ENCODE results near the gene MGAT5. TPM values are rescaled to one million over a fixed set of nuclear protein-coding genes. Genes with fewer than 3 reads are reported as not detected.

The MGAT5 gene
- total RNA-seq, 4 donors from 2014 or later: 10.3 to 53.2 (median 27.0) TPM

GRCh38 chr2:134412639-134412999 is 158.7 kb downstream of the MGAT5 start:
- Histone ChIP-seq H3K4me3 (no peak overlapping the region), H3K4me1 (no peaks in the 10 kb centered on the region), H3K27ac (no peak overlapping the region), H3K36me3 (no peaks in the 10 kb centered on the region), H3K27me3 (no peaks in the 10 kb centered on the region), H3K9me3 (no peaks in the 10 kb centered on the region)
- DNase-seq: no peak
- intact Hi-C loops (cut with DNase I; ENCODE audit: low total_unique reads): loop anchor here (5.0 kb wide), 1 partner anchor 295 kb away; no protein-coding TSS in a partner anchor
- TF ChIP-seq POLR2A (IDR thresholded peaks at IDR 0.05): no peak
- TF ChIP-seq CTCF (IDR thresholded peaks at IDR 0.05): no peak

GRCh38 chr2:134413430-134413829 is 159.6 kb downstream of the MGAT5 start:
- TF ChIP-seq POLR2A (IDR thresholded peaks at IDR 0.05): no peak
- TF ChIP-seq CTCF (IDR thresholded peaks at IDR 0.05): no peak
- DNase-seq: no peak
- Histone ChIP-seq H3K4me3 (no peak overlapping the region), H3K36me3 (no peaks in the 10 kb centered on the region), H3K9me3 (no peaks in the 10 kb centered on the region), H3K4me1 (no peaks in the 10 kb centered on the region), H3K27ac (no peak overlapping the region), H3K27me3 (no peaks in the 10 kb centered on the region)
- intact Hi-C loops (cut with DNase I; ENCODE audit: low total_unique reads): loop anchor here (5.0 kb wide), 1 partner anchor 296 kb away; no protein-coding TSS in a partner anchor

- intact Hi-C loops (cut with DNase I; ENCODE audit: low total_unique reads): loop anchor here (5.0 kb wide), 1 partner anchor 297 kb away; no protein-coding TSS in a partner anchor
- Histone ChIP-seq H3K27me3 (no peaks in the 10 kb centered on the region), H3K4me1 (no peaks in the 10 kb centered on the region), H3K4me3 (no peak overlapping the region), H3K27ac (no peak overlapping the region), H3K9me3 (no peaks in the 10 kb centered on the region), H3K36me3 (no peaks in the 10 kb centered on the region)
- no peak for DNase-seq
- TF ChIP-seq CTCF (IDR thresholded peaks at IDR 0.05) (no peak), POLR2A (IDR thresholded peaks at IDR 0.05) (no peak)
Observed at GRCh38 chr2:134413912-134414311, 160.0 kb downstream of the MGAT5 start.

GRCh38 chr2:134416018-134416417 is 162.1 kb downstream of the MGAT5 start:
- TF ChIP-seq POLR2A (IDR thresholded peaks at IDR 0.05) (no peak), CTCF (IDR thresholded peaks at IDR 0.05) (no peak)
- Histone ChIP-seq H3K4me3 (no peak overlapping the region), H3K27me3 (no peaks in the 10 kb centered on the region), H3K36me3 (no peaks in the 10 kb centered on the region), H3K9me3 (no peaks in the 10 kb centered on the region), H3K4me1 (no peaks in the 10 kb centered on the region), H3K27ac (no peak overlapping the region)
- DNase-seq: no peak
- intact Hi-C loops (cut with DNase I; ENCODE audit: low total_unique reads): no loop called here

GRCh38 chr2:134416637-134417036 is 162.8 kb downstream of the MGAT5 start:
- H3K27ac ChIP-seq: no peak overlapping the region
- H3K36me3 ChIP-seq: no peaks in the 10 kb centered on the region
- no peak for TF ChIP-seq CTCF (IDR thresholded peaks at IDR 0.05)
- no peak for TF ChIP-seq POLR2A (IDR thresholded peaks at IDR 0.05)
- intact Hi-C loops (cut with DNase I; ENCODE audit: low total_unique reads): no loop called here
- DNase-seq: no peak
- no peak overlapping the region for H3K4me3 ChIP-seq
- no peaks in the 10 kb centered on the region for H3K27me3 ChIP-seq
- H3K9me3 ChIP-seq: no peaks in the 10 kb centered on the region
- no peaks in the 10 kb centered on the region for H3K4me1 ChIP-seq

Data from uterus (tissue), 4 donors.